ENCODE measurements around the gene TIMMDC1. TPM values are rescaled to one million over a fixed set of nuclear protein-coding genes. Genes with fewer than 3 reads are reported as not detected.
A peak's percentile ranks its signal among the peaks of the same experiment; 100 is the strongest.

The TIMMDC1 gene
- total and polyA plus RNA-seq, 9 of the 15 experiments (the other 6 are each of a cell fraction or from before 2014, with no cell fraction given): 62.1 to 226 (median 86.6) TPM

GRCh38 chr3:119498186-119499011 lies at the start of gene TIMMDC1 (continued):
- no peak for TF ChIP-seq RNF219 (CRISPR knock-in tag; IDR thresholded peaks at IDR 0.05)
- TF ChIP-seq TSHZ1 (CRISPR knock-in tag; IDR thresholded peaks at IDR 0.05): no peak
- peak; percentile 61 for TF ChIP-seq KDM5B (IDR thresholded peaks at IDR 0.05; ENCODE audit: insufficient replicate concordance, low read depth, low read length)
- no peak for TF ChIP-seq HNRNPH1 (optimal IDR thresholded peaks at IDR 0.05; ENCODE audit: low read depth, low read length)
- no peak for TF ChIP-seq THAP7 (CRISPR knock-in tag; IDR thresholded peaks at IDR 0.05)
- no peak for TF ChIP-seq ZNF408 (CRISPR knock-in tag; IDR thresholded peaks at IDR 0.05; ENCODE audit: low read depth)
- TF ChIP-seq FOXO4 (CRISPR knock-in tag; IDR thresholded peaks at IDR 0.05): no peak
- TF ChIP-seq HMBOX1 (IDR thresholded peaks at IDR 0.05): 0 out of 2 replicates have a peak, but pooled peaks have one; percentile 34
- no peak for TF ChIP-seq PTTG1 (tag; IDR thresholded peaks at IDR 0.05; ENCODE audit: low read depth)
- no peak for TF ChIP-seq BRD9 (IDR thresholded peaks at IDR 0.05; ENCODE audit: low read depth, partially characterized antibody)
- TF ChIP-seq ZC3H8 (IDR thresholded peaks at IDR 0.05): no peak
- TF ChIP-seq SNRNP70 (optimal IDR thresholded peaks at IDR 0.05; ENCODE audit: low read depth, low read length): no peak
- TF ChIP-seq STAT5A (IDR thresholded peaks at IDR 0.05; ENCODE audit: borderline replicate concordance, low read length): no peak
- no peak for TF ChIP-seq ZNF282 (CRISPR knock-in tag; IDR thresholded peaks at IDR 0.05)
- TF ChIP-seq HDAC1 (IDR thresholded peaks at IDR 0.05): 0 out of 4 replicates have a peak, but pooled peaks of 1 of the 2 experiments have one; percentile 45
- TF ChIP-seq FOXM1 (IDR thresholded peaks at IDR 0.05; ENCODE audit: low read depth): no peak
- no peak for TF ChIP-seq FOXM1 (CRISPR knock-in tag; IDR thresholded peaks at IDR 0.05; ENCODE audit: low read depth)
- TF ChIP-seq POLR2AphosphoS5 (IDR thresholded peaks at IDR 0.05; ENCODE audit: control insufficient read depth, insufficient read depth, low read depth, low read length): peak; percentile 88
